Urinary bladder (tissue), 4 donors: Measurements from ENCODE around the gene DHRS4L2. TPM values are rescaled to one million over a fixed set of nuclear protein-coding genes. Genes with fewer than 3 reads are reported as not detected.
A peak's percentile ranks its signal among the peaks of the same experiment; 100 is the strongest.
"Not testable (repeated sequence)": the region's sequence is repeated elsewhere in the genome, so short reads cannot be mapped to it uniquely, and the experiment has no call there.

ENCODE experiments used
- DNase-seq: peaks from one replicate; pipeline ENCODE4 v3.0.0-alpha.2; 2015; ENCODE audit errors: extremely low spot score
- H3K27ac ChIP-seq: one replicate; pipeline ENCODE4 v1.5.1; 2013; ENCODE audit warnings: low read depth, mild to moderate bottlenecking, moderate library complexity
- H3K36me3 ChIP-seq: one replicate; pipeline ENCODE4 v1.6.1; 2013; ENCODE audit warnings: mild to moderate bottlenecking, moderate library complexity; ENCODE audit not compliant: insufficient read depth
- H3K4me1 ChIP-seq: one replicate; pipeline ENCODE4 v1.6.1; 2013; ENCODE audit warnings: mild to moderate bottlenecking, moderate library complexity; ENCODE audit not compliant: insufficient read depth
- H3K4me3 ChIP-seq: one replicate; pipeline ENCODE4 v1.5.1; 2013; ENCODE audit warnings: low read depth, low read length
- WGBS: extraction: QIAGEN DNeasy Blood & Tissue Kit; methylation state at CpG from one replicate; pipeline ENCODE4 v1.1.7; 2013; 5-methylcytosine and 5-hydroxymethylcytosine counted together
- polyA plus RNA-seq: library from polyadenylated mRNA; stranded (reverse); fragments of 200-250 nt; gene quantifications from one replicate; pipeline ENCODE4 v1.2.3, GENCODE V29; 2013
- total RNA-seq: library from RNA; depleted of rRNA; stranded (reverse); fragments of >200 nt; gene quantifications from one replicate; pipeline ENCODE4 v1.2.3, GENCODE V29; 2014
- donor health status: healthy with polysubstance abuse.
- donor health status: healthy.

DHRS4L2 gene
- total RNA-seq, result 9.7 TPM
- 30.7 TPM for polyA plus RNA-seq

- WGBS, result 10% methylated on average over 40 of the region's 40 CpGs
Observed at GRCh38 chr14:23988607-23989363, at the start of gene DHRS4L2. Gene DHRS4L2 (plus strand): TSS chr14:23988929. CDS start chr14:23988948, 19 bp downstream.

GRCh38 chr14:23939607-23940326 is 49.0 kb upstream of the DHRS4L2 start:
- no peak overlapping the region for H3K4me3 ChIP-seq
- no peak overlapping the region for H3K27ac ChIP-seq
- DNase-seq, result no peak
- no peaks in the 10 kb centered on the region for H3K4me1 ChIP-seq
- WGBS, result 78% methylated on average over 3 of the region's 3 CpGs
- no peaks in the 10 kb centered on the region for H3K36me3 ChIP-seq

More at GRCh38 chr14:23988607-23989363, at the start of gene DHRS4L2:
- peak; percentile 53 for DNase-seq
- H3K4me3 ChIP-seq, H3K36me3 ChIP-seq, H3K4me1 ChIP-seq: not testable (repeated sequence)
- H3K27ac ChIP-seq, result peak within 1 kb of the TSS; percentile 69

- H3K36me3 ChIP-seq, result no peaks in the 10 kb centered on the region
- H3K4me3 ChIP-seq, result no peak overlapping the region
- no peaks in the 10 kb centered on the region for H3K4me1 ChIP-seq
- DNase-seq, result no peak
- H3K27ac ChIP-seq, result no peak overlapping the region
- 39% methylated on average over 3 of the region's 3 CpGs for WGBS
Observed at GRCh38 chr14:23941230-23941629, 47.5 kb upstream of the DHRS4L2 start.

- Histone ChIP-seq H3K27ac (no peak overlapping the region), H3K36me3 (no peaks in the 10 kb centered on the region), H3K4me3 (no peak overlapping the region), H3K4me1 (no peaks in the 10 kb centered on the region)
- no peak for DNase-seq
Observed at GRCh38 chr14:23941669-23942068, 47.1 kb upstream of the DHRS4L2 start.

DNA sequence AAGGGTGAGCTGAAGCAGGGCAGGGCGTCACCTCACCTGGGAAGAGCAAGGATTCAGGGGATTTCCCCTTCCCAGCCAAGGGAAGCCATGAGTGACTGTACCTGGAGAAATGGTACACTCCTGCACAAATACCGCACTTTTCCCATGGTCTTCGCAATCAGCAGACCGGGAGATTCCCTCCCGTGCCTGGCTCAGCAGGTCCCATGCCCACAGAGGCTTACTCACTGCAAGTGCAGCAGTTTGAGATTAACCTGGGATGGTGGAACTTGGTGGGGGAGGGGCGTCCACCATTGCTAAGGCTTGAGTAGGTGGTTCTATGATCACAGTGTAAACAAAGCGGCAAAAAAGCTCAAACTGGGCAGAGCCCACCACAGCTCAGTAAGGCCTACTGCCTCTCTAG is 46.1 kb upstream of the DHRS4L2 start:
- DNase-seq, result no peak
- Histone ChIP-seq H3K36me3 (no peaks in the 10 kb centered on the region), H3K4me1 (no peaks in the 10 kb centered on the region), H3K4me3 (no peak overlapping the region), H3K27ac (no peak overlapping the region)
- 90% methylated on average over 7 of the region's 7 CpGs for WGBS

DNA sequence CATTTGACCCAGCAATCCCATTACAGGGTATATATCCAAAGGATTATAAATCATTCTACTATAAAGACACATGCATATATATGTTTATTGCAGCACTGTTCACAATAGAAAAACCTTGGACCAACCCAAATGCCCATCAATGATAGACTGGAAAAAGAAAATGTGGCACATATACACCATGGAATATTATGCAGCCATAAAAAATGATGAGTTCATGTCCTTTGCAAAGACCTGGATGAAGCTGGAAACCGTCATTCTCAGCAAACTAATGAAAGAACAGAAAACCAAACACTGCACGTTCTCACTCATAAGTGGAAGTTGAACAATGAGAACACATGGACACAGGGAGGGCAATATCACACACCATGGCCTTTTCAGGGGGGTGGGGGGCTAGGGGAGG is 39.7 kb upstream of the DHRS4L2 start:
- not testable (repeated sequence) for DNase-seq, H3K4me3 ChIP-seq, H3K36me3 ChIP-seq, H3K4me1 ChIP-seq, H3K27ac ChIP-seq
- WGBS, result 78% methylated on average over 2 of the region's 2 CpGs

- Histone ChIP-seq H3K4me1 (no peaks in the 10 kb centered on the region), H3K36me3 (no peaks in the 10 kb centered on the region)
Observed at GRCh38 chr14:23950411-23951135, 38.2 kb upstream of the DHRS4L2 start.

DNA sequence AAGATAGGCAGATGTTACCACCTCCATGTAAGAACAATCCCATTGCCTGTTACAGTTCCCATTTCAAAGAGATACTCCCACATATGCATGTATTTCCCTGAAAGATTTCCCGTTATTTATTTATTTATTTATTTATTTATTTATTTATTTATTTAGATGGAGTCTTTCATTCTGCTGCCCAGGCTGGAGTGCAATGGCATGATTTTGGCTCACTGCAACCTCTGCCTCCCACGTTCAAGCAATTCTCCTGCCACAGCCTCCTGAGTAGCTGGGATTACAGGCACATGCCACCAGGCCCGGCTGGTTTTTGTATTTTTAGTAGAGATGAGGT is 37.6 kb upstream of the DHRS4L2 start:
- WGBS, result 87% methylated on average over 3 of the region's 3 CpGs
- not testable (repeated sequence) for H3K27ac ChIP-seq, DNase-seq

More at GRCh38 chr14:23950411-23951135, 38.2 kb upstream of the DHRS4L2 start:
- no peak overlapping the region for H3K4me3 ChIP-seq
- H3K27ac ChIP-seq, result no peak overlapping the region
- DNase-seq, result no peak
- WGBS, result 96% methylated on average over 6 of the region's 6 CpGs

DNA sequence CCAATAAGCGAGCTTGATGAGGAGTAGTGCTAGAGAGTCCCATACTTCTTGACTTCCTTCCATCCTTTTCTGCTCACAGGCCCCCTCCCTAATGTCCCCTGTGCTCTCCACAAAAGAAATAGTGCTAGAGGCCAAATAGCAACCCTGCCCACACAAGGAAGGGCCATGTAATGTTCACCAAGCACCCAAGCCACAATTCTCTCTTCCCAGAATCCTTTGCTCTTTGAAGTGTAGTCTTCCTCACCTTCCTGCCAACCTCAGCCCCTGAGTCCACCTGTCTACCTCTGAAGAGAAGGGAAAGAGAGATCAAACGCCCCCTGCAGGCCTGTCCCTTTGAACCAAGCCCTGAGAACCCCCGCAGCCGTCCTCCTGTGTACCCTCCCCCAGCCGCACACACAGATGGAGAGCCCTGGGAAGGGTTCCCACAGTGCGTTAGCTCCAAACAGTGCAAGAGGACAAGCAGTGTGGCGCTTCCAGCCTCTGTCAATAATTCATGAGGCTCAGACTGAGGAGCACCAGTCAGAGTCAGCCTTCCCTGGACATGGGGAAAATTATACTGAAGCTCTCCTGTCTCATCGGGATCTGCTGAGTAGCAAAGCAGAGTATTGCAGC is 37.0 kb upstream of the DHRS4L2 start:
- H3K4me3 ChIP-seq, result no peak overlapping the region
- 61% methylated on average over 8 of the region's 8 CpGs for WGBS

More for the DNA sequence above, 37.6 kb upstream of the DHRS4L2 start:
- H3K4me3 ChIP-seq, H3K4me1 ChIP-seq, H3K36me3 ChIP-seq: not testable (repeated sequence)

GRCh38 chr14:23953116-23953463 is 35.6 kb upstream of the DHRS4L2 start:
- DNase-seq, H3K4me1 ChIP-seq, H3K36me3 ChIP-seq: not testable (repeated sequence)
- Histone ChIP-seq H3K4me3 (peak overlapping the region; percentile 57), H3K27ac (peak overlapping the region; percentile 15)
- 57% methylated on average over 6 of the region's 6 CpGs for WGBS

More for the DNA sequence above, 37.0 kb upstream of the DHRS4L2 start:
- no peak for DNase-seq
- Histone ChIP-seq H3K4me1 (no peaks in the 10 kb centered on the region), H3K36me3 (no peaks in the 10 kb centered on the region), H3K27ac (no peak overlapping the region)

GRCh38 chr14:23953464-23954278 is 35.1 kb upstream of the DHRS4L2 start, which contains the start of gene DHRS4:
Gene DHRS4 (plus strand): TSS chr14:23953770. CDS start chr14:23953789, 19 bp downstream.
- Histone ChIP-seq H3K27ac (peak within 1 kb of the TSS; percentile 60), H3K36me3 (no peaks in the 10 kb centered on the region), H3K4me3 (peak within 1 kb of the TSS; percentile 57), H3K4me1 (no peaks in the 10 kb centered on the region)
- DNase-seq, result no peak
- WGBS, result under 1% methylated on average over 44 of the region's 44 CpGs

GRCh38 chr14:23954279-23954614 is 34.5 kb upstream of the DHRS4L2 start:
- not testable (repeated sequence) for H3K27ac ChIP-seq, H3K4me1 ChIP-seq, DNase-seq, H3K36me3 ChIP-seq
- WGBS, result 13% methylated on average over 6 of the region's 6 CpGs
- peak overlapping the region; percentile 57 for H3K4me3 ChIP-seq

DNA sequence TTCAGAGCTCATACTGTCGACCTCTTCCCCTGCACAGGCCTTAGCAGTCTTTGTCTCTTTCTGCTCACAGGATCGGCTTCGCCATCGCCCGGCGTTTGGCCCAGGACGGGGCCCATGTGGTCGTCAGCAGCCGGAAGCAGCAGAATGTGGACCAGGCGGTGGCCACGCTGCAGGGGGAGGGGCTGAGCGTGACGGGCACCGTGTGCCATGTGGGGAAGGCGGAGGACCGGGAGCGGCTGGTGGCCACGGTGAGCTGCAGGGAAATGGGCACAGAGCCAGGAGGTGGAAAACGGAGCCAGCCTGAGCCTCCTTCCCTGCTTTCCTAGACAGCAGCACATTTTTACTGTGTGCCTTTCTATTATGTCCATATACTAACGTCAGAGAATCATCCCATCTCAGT is 33.8 kb upstream of the DHRS4L2 start:
- WGBS, result 59% methylated on average over 20 of the region's 20 CpGs
- H3K4me3 ChIP-seq, H3K36me3 ChIP-seq, H3K27ac ChIP-seq, H3K4me1 ChIP-seq, DNase-seq: not testable (repeated sequence)
